Panc1 (cell line): ENCODE measurements around the gene BPGM. TPM values are rescaled to one million over a fixed set of nuclear protein-coding genes. Genes with fewer than 3 reads are reported as not detected.

Experiments used
- ATAC-seq: fragments of 200-7000 bp; cut with Tn5 transposase; 2 replicates; pipeline ENCODE4 v1.9.1; 2020; ENCODE audit warnings: mild to moderate bottlenecking, moderate library complexity
- BruUV-seq: library from RNA; stranded (reverse); fragments of 400-500 nt; replicated peaks from 2 replicates; lab custom pipeline; 2021; lab: Mats Ljungman, UMichigan
- CTCF ChIA-PET: fragments of 300-600 bp; sonication (Branson Sonifier 250); formaldehyde crosslinking; loops from one replicate; lab custom pipeline; 2022; ENCODE audit warnings: antibody characterized with exemption; lab: Charles Lee
- POLR2A ChIA-PET: fragments of 300-600 bp; sonication (Branson Sonifier 250); formaldehyde crosslinking; loops from one replicate; lab custom pipeline; 2022; ENCODE audit warnings: antibody characterized with exemption; lab: Charles Lee
- DNase-seq: peaks from one replicate; pipeline ENCODE4 v3.0.0-alpha.2; 2010; ENCODE audit warnings: low read depth, low spot score
- H3K27ac ChIP-seq: 2 replicates; pipeline ENCODE4 v1.5.1; 2011; ENCODE audit warnings: mild to moderate bottlenecking, low read length, inconsistent platforms
- H3K27me3 ChIP-seq: fragments of 200-500 bp; sonication (Bioruptor generic); 2 replicates; pipeline ENCODE4 v1.6.0; 2014; ENCODE audit warnings: low read length, inconsistent platforms; ENCODE audit not compliant: control insufficient read depth, insufficient read depth
- H3K36me3 ChIP-seq: fragments of 200-500 bp; sonication (Bioruptor generic); 2 replicates; pipeline ENCODE4 v1.5.1; 2014; ENCODE audit warnings: inconsistent platforms, mild to moderate bottlenecking, low read length, moderate library complexity; ENCODE audit not compliant: control insufficient read depth, insufficient read depth
- H3K4me1 ChIP-seq: 2 replicates; pipeline ENCODE4 v1.5.1; 2011; ENCODE audit warnings: inconsistent platforms, mild to moderate bottlenecking, low read length, moderate library complexity; ENCODE audit not compliant: control insufficient read depth, insufficient read depth
- H3K4me3 ChIP-seq, 2 experiments: 2 replicates each; pipeline ENCODE4 v1.5.1; 2011 to 2012; ENCODE audit warnings: low read depth in 2 of 2, low read length in 2 of 2, mild to moderate bottlenecking in 2 of 2, inconsistent platforms in 1 of 2, moderate library complexity in 1 of 2
- H3K9me3 ChIP-seq: fragments of 200-500 bp; sonication (Bioruptor generic); 2 replicates; pipeline ENCODE4 v1.5.1; 2014; ENCODE audit warnings: low read depth, mild to moderate bottlenecking, inconsistent platforms, low read length, moderate library complexity; ENCODE audit not compliant: control insufficient read depth, insufficient read depth
- CTCF ChIP-seq: fragments of 450-650 bp; IDR thresholded peaks from 2 replicates; pipeline ENCODE4 v1.5.1; 2017; ENCODE audit warnings: mild to moderate bottlenecking
- POLR2AphosphoS5 ChIP-seq: IDR thresholded peaks from 2 replicates; pipeline ENCODE4 v1.6.1; 2012; ENCODE audit warnings: mild to moderate bottlenecking, low read depth, low read length, moderate library complexity
- REST ChIP-seq, 2 experiments: IDR thresholded peaks; 2 replicates each; pipeline ENCODE4 v1.6.1; 2011 to 2012; ENCODE audit warnings: low read depth in 2 of 2, control low read depth in 1 of 2, low read length in 1 of 2, mild to moderate bottlenecking in 1 of 2, moderate library complexity in 1 of 2; ENCODE audit not compliant: insufficient read depth in 1 of 2
- SIN3A ChIP-seq: IDR thresholded peaks from 2 replicates; pipeline ENCODE4 v1.6.1; 2012; ENCODE audit warnings: low read depth, mild to moderate bottlenecking, low read length, moderate library complexity, borderline replicate concordance; ENCODE audit not compliant: insufficient read depth
- TCF7L2 ChIP-seq: IDR thresholded peaks from 2 replicates; pipeline ENCODE4 v1.6.1; 2011; ENCODE audit warnings: mild to moderate bottlenecking, low read depth, low read length, inconsistent platforms
- in situ Hi-C: cut with HindIII; loops from 2 replicates; pipeline ENCODE4 v1.10.0; 2016; ENCODE audit warnings: low sequenced_read_pairs, low pct_unique_long_range_greater_than_20kb
- intact Hi-C: fragments of 100-400 bp; cut with micrococcal nuclease; formaldehyde crosslinking; loops from one replicate; pipeline ENCODE4 v1.10.0; 2022; ENCODE audit not compliant: unreplicated experiment
- total RNA-seq: library from RNA; stranded (reverse); gene quantifications from one replicate; pipeline ENCODE4 v1.2.1, GENCODE V29; 2021; ENCODE audit not compliant: unreplicated experiment

BPGM gene
- total RNA-seq, 1 experiment from 2014 or later, result 10.7 TPM

GRCh38 chr7:134605978-134606923, 40.4 kb upstream of the BPGM start:
- no TSS peak for BruUV-seq
- Histone ChIP-seq H3K36me3 (no peaks in the 10 kb centered on the region), H3K9me3 (no peaks in the 10 kb centered on the region), H3K27ac (no peak overlapping the region), H3K4me1 (no peaks in the 10 kb centered on the region), H3K4me3 (no peak overlapping the region), H3K27me3 (peaks cover 2% of the 10 kb centered on the region; the same call in 1 of the 2 replicates)
- in situ Hi-C loops, result no loop called here
- DNase-seq (no peak), ATAC-seq (peak; percentile 97)
- intact Hi-C loops, result loop anchor here (1.0 to 2.0 kb wide), 2 partner anchors 89 to 174 kb away; no protein-coding TSS in a partner anchor
- TF ChIP-seq CTCF, result peak; percentile 94
- no peak for TF ChIP-seq POLR2AphosphoS5
- no peak for TF ChIP-seq TCF7L2
- TF ChIP-seq REST (IDR thresholded peaks at IDR 0.05; ENCODE audit: insufficient read depth in 1 of 2, low read depth in 2 of 2, low read length in 1 of 2), result no peak
- TF ChIP-seq SIN3A, result no peak
- POLR2A ChIA-PET, result no interaction called here
- CTCF ChIA-PET, result interaction anchor here (0.6 kb wide), 1 partner anchor 173 kb away, joined by 6 read pairs; no protein-coding TSS in a partner anchor

- Histone ChIP-seq H3K4me3 (no peak overlapping the region), H3K27me3 (peaks cover 2% of the 10 kb centered on the region; the same call in 1 of the 2 replicates), H3K27ac (no peak overlapping the region), H3K36me3 (no peaks in the 10 kb centered on the region), H3K4me1 (no peaks in the 10 kb centered on the region), H3K9me3 (no peaks in the 10 kb centered on the region)
- TF ChIP-seq CTCF (no peak), SIN3A (no peak), TCF7L2 (no peak), REST (IDR thresholded peaks at IDR 0.05; ENCODE audit: insufficient read depth in 1 of 2, low read depth in 2 of 2, low read length in 1 of 2) (no peak), POLR2AphosphoS5 (no peak)
- BruUV-seq, result no TSS peak
- POLR2A ChIA-PET, result no interaction called here
- ATAC-seq (no peak), DNase-seq (no peak)
- in situ Hi-C loops (no loop called here), intact Hi-C loops (no loop called here)
- CTCF ChIA-PET, result interaction anchor here (0.9 kb wide), 1 partner anchor 20 kb away, joined by 3 read pairs; no protein-coding TSS in a partner anchor
Observed at GRCh38 chr7:134611611-134612151, 35.0 kb upstream of the BPGM start.
